IMR-90 (cell line): ENCODE results near the gene OR6P1. TPM values are rescaled to one million over a fixed set of nuclear protein-coding genes. Genes with fewer than 3 reads are reported as not detected.

ENCODE experiments used
- ATAC-seq: fragments of 200-7000 bp; cut with Tn5 transposase; 2 replicates; pipeline ENCODE4 v1.9.1; 2020; ENCODE audit warnings: low read depth, mild to moderate bottlenecking, moderate library complexity
- BruUV-seq: library from RNA; stranded (reverse); fragments of 400-500 nt; replicated peaks from 2 replicates; lab custom pipeline; 2021; lab: Mats Ljungman, UMichigan
- CTCF ChIA-PET: fragments of 300-600 bp; formaldehyde crosslinking; extraction: SDS; loops from one replicate; lab custom pipeline; 2021; ENCODE audit warnings: antibody characterized with exemption; lab: Yijun Ruan, JAX
- POLR2A ChIA-PET: fragments of 300-600 bp; sonication (Branson Sonifier 250); formaldehyde crosslinking; loops from one replicate; lab custom pipeline; 2022; ENCODE audit warnings: antibody characterized with exemption; ENCODE audit not compliant: unreplicated experiment; lab: Charles Lee
- DNase-seq: peaks from one replicate; pipeline ENCODE4 v3.0.0; 2013
- H2AFZ ChIP-seq: replicated peaks from 2 replicates; pipeline ENCODE3; 2013; ENCODE audit warnings: low read length, mild to moderate bottlenecking; ENCODE audit not compliant: poor library complexity
- H2AK5ac ChIP-seq: 2 replicates; pipeline ENCODE4 v1.6.1; 2013; ENCODE audit warnings: low read depth, low read length, inconsistent platforms
- H2AK9ac ChIP-seq: replicated peaks from 2 replicates; pipeline ENCODE3; 2013; ENCODE audit warnings: mild to moderate bottlenecking, low read depth, low read length, moderate library complexity; ENCODE audit not compliant: poor library complexity
- H2BK120ac ChIP-seq: 2 replicates; pipeline ENCODE4 v1.6.1; 2013; ENCODE audit warnings: low read depth, low read length, inconsistent platforms
- H2BK15ac ChIP-seq: 3 replicates; pipeline ENCODE4 v1.6.1; 2013; ENCODE audit warnings: low read depth, low read length, inconsistent platforms
- H2BK20ac ChIP-seq: 2 replicates; pipeline ENCODE4 v1.6.1; 2013; ENCODE audit warnings: low read depth, mild to moderate bottlenecking, inconsistent platforms, low read length, moderate library complexity
- H2BK5ac ChIP-seq: 2 replicates; pipeline ENCODE4 v1.6.1; 2013; ENCODE audit warnings: mild to moderate bottlenecking, low read depth, low read length, inconsistent platforms; ENCODE audit not compliant: poor library complexity, severe bottlenecking
- H3K14ac ChIP-seq: replicated peaks from 2 replicates; pipeline ENCODE4 v1.6.1; 2013; ENCODE audit warnings: low read depth, low read length, inconsistent platforms
- H3K18ac ChIP-seq: 2 replicates; pipeline ENCODE4 v1.6.1; 2013; ENCODE audit warnings: low read depth, low read length, control low read depth
- H3K23ac ChIP-seq: 2 replicates; pipeline ENCODE4 v1.6.1; 2013; ENCODE audit warnings: low read depth, low read length, inconsistent platforms
- H3K27ac ChIP-seq: 2 replicates; pipeline ENCODE4 v1.5.1; 2013; ENCODE audit warnings: mild to moderate bottlenecking, control low read depth, low read length; ENCODE audit not compliant: insufficient read depth
- H3K27me3 ChIP-seq: 2 replicates; pipeline ENCODE4 v1.6.1; 2013; ENCODE audit warnings: low read length; ENCODE audit not compliant: control insufficient read depth, insufficient read depth
- H3K36me3 ChIP-seq: 2 replicates; pipeline ENCODE4 v1.6.1; 2013; ENCODE audit warnings: low read length, mixed read lengths; ENCODE audit not compliant: control insufficient read depth, insufficient read depth
- H3K4ac ChIP-seq: 2 replicates; pipeline ENCODE4 v1.6.1; 2013; ENCODE audit warnings: low read depth, low read length, inconsistent platforms
- H3K4me1 ChIP-seq: 2 replicates; pipeline ENCODE4 v1.6.1; 2013; ENCODE audit warnings: low read length, mixed read lengths; ENCODE audit not compliant: control insufficient read depth, insufficient read depth
- H3K4me2 ChIP-seq: 2 replicates; pipeline ENCODE4 v1.6.1; 2013; ENCODE audit warnings: low read depth, mild to moderate bottlenecking, control low read depth, low read length, moderate library complexity
- H3K4me3 ChIP-seq: 2 replicates; pipeline ENCODE4 v1.5.1; 2013; ENCODE audit warnings: low read depth, mild to moderate bottlenecking, control low read depth, low read length, moderate library complexity; ENCODE audit not compliant: insufficient read depth
- H3K56ac ChIP-seq: 2 replicates; pipeline ENCODE4 v1.6.1; 2013; ENCODE audit warnings: low read length, inconsistent platforms; ENCODE audit not compliant: insufficient read depth; ENCODE audit errors: extremely low read depth
- H3K79me1 ChIP-seq, 2 experiments: 2 replicates each; pipeline ENCODE4 v1.6.1; 2013; ENCODE audit warnings: low read length in 2 of 2, inconsistent platforms in 1 of 2, low read depth in 1 of 2
- H3K9ac ChIP-seq: 2 replicates; pipeline ENCODE4 v1.6.1; 2013; ENCODE audit warnings: low read depth, low read length, control low read depth
- H3K9me1 ChIP-seq: 2 replicates; pipeline ENCODE4 v1.6.1; 2013; ENCODE audit warnings: low read length, inconsistent platforms; ENCODE audit not compliant: insufficient read depth
- H3K9me3 ChIP-seq: 2 replicates; pipeline ENCODE4 v1.6.1; 2013; ENCODE audit warnings: low read length; ENCODE audit not compliant: control insufficient read depth, insufficient read depth
- H4K20me1 ChIP-seq: 2 replicates; pipeline ENCODE4 v1.6.1; 2013; ENCODE audit warnings: low read length, inconsistent platforms; ENCODE audit not compliant: insufficient read depth
- H4K5ac ChIP-seq: 2 replicates; pipeline ENCODE4 v1.6.1; 2013; ENCODE audit warnings: mild to moderate bottlenecking, low read depth, low read length, control low read depth
- H4K8ac ChIP-seq, 2 experiments: 2 replicates each; pipeline ENCODE4 v1.6.1; 2013; ENCODE audit warnings: low read depth in 2 of 2, low read length in 2 of 2, control low read depth in 1 of 2, inconsistent platforms in 1 of 2
- H4K91ac ChIP-seq: 2 replicates; pipeline ENCODE4 v1.6.1; 2013; ENCODE audit warnings: low read depth, low read length, inconsistent platforms; ENCODE audit not compliant: insufficient read depth
- CEBPB ChIP-seq: IDR thresholded peaks from 2 replicates; pipeline ENCODE4 v1.6.1; 2012; ENCODE audit warnings: low read depth, low read length, improper control_type of control experiment
- CHD1 ChIP-seq: IDR thresholded peaks from 2 replicates; pipeline ENCODE4 v1.6.1; 2012; ENCODE audit warnings: low read depth, low read length, improper control_type of control experiment
- FOS ChIP-seq: fragments of 150-350 bp; IDR thresholded peaks from 2 replicates; pipeline ENCODE4 v1.6.1; 2016; ENCODE audit warnings: low read depth, low read length
- MAZ ChIP-seq: IDR thresholded peaks from 2 replicates; pipeline ENCODE4 v1.6.1; 2012; ENCODE audit warnings: low read depth, mild to moderate bottlenecking, low read length, improper control_type of control experiment, moderate library complexity, borderline replicate concordance
- MXI1 ChIP-seq: IDR thresholded peaks from 2 replicates; pipeline ENCODE4 v1.6.1; 2012; ENCODE audit warnings: low read depth, mild to moderate bottlenecking, low read length, moderate library complexity, borderline replicate concordance
- NFE2L2 ChIP-seq: fragments of 150-350 bp; IDR thresholded peaks from 2 replicates; pipeline ENCODE4 v1.6.1; 2016; ENCODE audit warnings: low read depth, mild to moderate bottlenecking, low read length
- POLR2A ChIP-seq: IDR thresholded peaks from 2 replicates; pipeline ENCODE4 v1.6.1; 2012; ENCODE audit warnings: mild to moderate bottlenecking, low read depth, low read length
- RAD21 ChIP-seq: IDR thresholded peaks from 2 replicates; pipeline ENCODE4 v1.6.1; 2012; ENCODE audit warnings: low read length, improper control_type of control experiment
- RFX5 ChIP-seq: IDR thresholded peaks from 2 replicates; pipeline ENCODE4 v1.8.0; 2012; ENCODE audit warnings: low read depth, mild to moderate bottlenecking, low read length, moderate library complexity
- SMC3 ChIP-seq: fragments of 150-350 bp; IDR thresholded peaks from 2 replicates; pipeline ENCODE4 v1.6.1; 2016; ENCODE audit warnings: low read depth, mild to moderate bottlenecking, antibody characterized with exemption, low read length, moderate library complexity
- WGBS, 2 experiments: methylation state at CpG; one replicate each; pipeline versions ENCODE4 v1.1.5 to v1.1.7; 2013; ENCODE audit warnings: missing lambda C conversion rate in 2 of 2; ENCODE audit not compliant: insufficient read length in 1 of 2; ENCODE audit errors: extremely low coverage in 2 of 2; 5-methylcytosine and 5-hydroxymethylcytosine counted together
- dilution Hi-C: fragments of 300-500 bp; cut with HindIII; formaldehyde crosslinking; loops from one replicate; pipeline ENCODE4 v1.14.3; 2018; ENCODE audit warnings: low sequenced_read_pairs; ENCODE audit not compliant: unreplicated experiment
- in situ Hi-C: fragments of 300-500 bp; cut with MboI; formaldehyde crosslinking; loops from 3 replicates; pipeline ENCODE4 v1.14.3; 2019; ENCODE audit warnings: low sequenced_read_pairs, inconsistent platforms, mixed read lengths
- intact Hi-C: fragments of 100-400 bp; cut with micrococcal nuclease; formaldehyde crosslinking; loops from 2 replicates; pipeline ENCODE4 v1.10.0; 2022
- polyA plus RNA-seq, 3 experiments: library from polyadenylated mRNA; depleted of rRNA; stranded (reverse); fragments of >200 nt; gene quantifications; 2 replicates each; pipeline ENCODE4 v1.2.3, GENCODE V29; 2012; ENCODE audit warnings: low replicate concordance in 1 of 3
- total RNA-seq: library from RNA; depleted of rRNA; stranded (reverse); fragments of >200 nt; gene quantifications from 2 replicates; pipeline ENCODE4 v1.2.3, GENCODE V29; 2012
- TF ChIP-seq, protein P1 (sequence below): conservative IDR thresholded peaks from 2 replicates; pipeline ENCODE4 v1.5.1; 2012; ENCODE audit warnings: mild to moderate bottlenecking, low read depth, low read length, improper control_type of control experiment

The OR6P1 gene
- total and polyA plus RNA-seq, 2 of the 4 experiments (the other 2 are of a cell fraction): not detected

DNA sequence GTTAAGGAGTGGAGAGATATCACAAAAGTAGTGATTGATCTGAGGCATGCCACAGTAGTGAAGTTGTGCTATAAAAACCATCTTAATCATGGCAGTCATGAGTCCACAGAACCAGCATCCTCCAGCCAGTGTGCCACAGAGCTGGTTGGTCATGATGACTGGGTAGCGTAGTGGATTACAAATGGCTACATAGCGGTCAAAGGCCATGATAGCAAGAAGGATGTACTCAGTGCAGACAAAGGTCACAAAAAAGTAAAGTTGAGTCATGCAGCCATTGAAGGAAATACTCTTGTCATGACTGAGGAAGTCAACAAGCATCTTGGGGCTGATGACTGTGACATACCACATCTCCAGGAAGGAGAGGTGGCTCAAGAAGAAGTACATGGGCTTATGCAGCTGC, 22.8 kb downstream of the OR6P1 start:
- Histone ChIP-seq H3K4me2 (no peak overlapping the region), H3K56ac (no peak overlapping the region), H3K18ac (no peak overlapping the region), H3K27me3 (no peaks in the 10 kb centered on the region), H4K20me1 (no peaks in the 10 kb centered on the region), H2BK15ac (no peak overlapping the region), H2AFZ (no peak overlapping the region), H2AK5ac (no peak overlapping the region), H3K27ac (no peak overlapping the region), H3K9me1 (no peaks in the 10 kb centered on the region), H2BK120ac (no peak overlapping the region), H4K5ac (no peak overlapping the region), H3K4me3 (no peak overlapping the region), H4K8ac (no peak overlapping the region), H4K91ac (no peak overlapping the region), H3K9ac (no peak overlapping the region), H2BK5ac (no peak overlapping the region), H3K4me1 (no peaks in the 10 kb centered on the region), H3K14ac (no peak overlapping the region), H2AK9ac (no peak overlapping the region), H2BK20ac (no peak overlapping the region), H3K79me1 (no peaks in the 10 kb centered on the region), H3K4ac (no peak overlapping the region), H3K23ac (no peak overlapping the region), H3K36me3 (no peaks in the 10 kb centered on the region), H3K9me3 (no peaks in the 10 kb centered on the region)
- dilution Hi-C loops: no loop called here
- intact Hi-C loops: no loop called here
- CTCF ChIA-PET: no interaction called here
- TF ChIP-seq CHD1 (no peak), CEBPB (no peak), POLR2A (no peak), RAD21 (no peak), RFX5 (no peak), SMC3 (no peak), NFE2L2 (no peak), MAZ (no peak), MXI1 (no peak), FOS (no peak)
- TF ChIP-seq, protein P1, sequence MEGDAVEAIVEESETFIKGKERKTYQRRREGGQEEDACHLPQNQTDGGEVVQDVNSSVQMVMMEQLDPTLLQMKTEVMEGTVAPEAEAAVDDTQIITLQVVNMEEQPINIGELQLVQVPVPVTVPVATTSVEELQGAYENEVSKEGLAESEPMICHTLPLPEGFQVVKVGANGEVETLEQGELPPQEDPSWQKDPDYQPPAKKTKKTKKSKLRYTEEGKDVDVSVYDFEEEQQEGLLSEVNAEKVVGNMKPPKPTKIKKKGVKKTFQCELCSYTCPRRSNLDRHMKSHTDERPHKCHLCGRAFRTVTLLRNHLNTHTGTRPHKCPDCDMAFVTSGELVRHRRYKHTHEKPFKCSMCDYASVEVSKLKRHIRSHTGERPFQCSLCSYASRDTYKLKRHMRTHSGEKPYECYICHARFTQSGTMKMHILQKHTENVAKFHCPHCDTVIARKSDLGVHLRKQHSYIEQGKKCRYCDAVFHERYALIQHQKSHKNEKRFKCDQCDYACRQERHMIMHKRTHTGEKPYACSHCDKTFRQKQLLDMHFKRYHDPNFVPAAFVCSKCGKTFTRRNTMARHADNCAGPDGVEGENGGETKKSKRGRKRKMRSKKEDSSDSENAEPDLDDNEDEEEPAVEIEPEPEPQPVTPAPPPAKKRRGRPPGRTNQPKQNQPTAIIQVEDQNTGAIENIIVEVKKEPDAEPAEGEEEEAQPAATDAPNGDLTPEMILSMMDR: no peak
- POLR2A ChIA-PET: no interaction called here
- BruUV-seq: no TSS peak
- in situ Hi-C loops: no loop called here
- DNase-seq (no peak), ATAC-seq (no peak)
- no CpG with 5 or more reads among the region's 2 CpGs for WGBS, 2 experiments
